ENCODE data around the gene NEMP2.

DNA sequence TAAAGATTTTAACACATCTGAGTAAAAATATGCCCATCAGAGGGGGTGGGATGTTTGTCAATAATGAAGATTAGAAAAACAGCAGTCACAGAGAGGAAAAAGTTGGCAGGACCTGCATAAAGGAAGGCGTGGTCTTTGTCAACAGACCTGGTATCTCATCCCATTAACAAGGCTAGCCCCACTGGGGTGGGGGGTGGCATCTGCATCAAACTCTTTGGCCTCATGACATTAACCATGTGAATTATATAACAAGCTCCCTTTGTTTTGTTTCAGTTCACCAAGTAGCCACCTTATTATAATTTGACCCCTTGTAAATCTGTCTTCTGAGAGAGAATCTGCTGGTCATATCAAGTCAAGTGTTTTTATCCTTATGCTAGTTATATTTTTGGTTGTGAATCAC is 28.8 kb downstream of the NEMP2 start:
- TF ChIP-seq, protein P1, sequence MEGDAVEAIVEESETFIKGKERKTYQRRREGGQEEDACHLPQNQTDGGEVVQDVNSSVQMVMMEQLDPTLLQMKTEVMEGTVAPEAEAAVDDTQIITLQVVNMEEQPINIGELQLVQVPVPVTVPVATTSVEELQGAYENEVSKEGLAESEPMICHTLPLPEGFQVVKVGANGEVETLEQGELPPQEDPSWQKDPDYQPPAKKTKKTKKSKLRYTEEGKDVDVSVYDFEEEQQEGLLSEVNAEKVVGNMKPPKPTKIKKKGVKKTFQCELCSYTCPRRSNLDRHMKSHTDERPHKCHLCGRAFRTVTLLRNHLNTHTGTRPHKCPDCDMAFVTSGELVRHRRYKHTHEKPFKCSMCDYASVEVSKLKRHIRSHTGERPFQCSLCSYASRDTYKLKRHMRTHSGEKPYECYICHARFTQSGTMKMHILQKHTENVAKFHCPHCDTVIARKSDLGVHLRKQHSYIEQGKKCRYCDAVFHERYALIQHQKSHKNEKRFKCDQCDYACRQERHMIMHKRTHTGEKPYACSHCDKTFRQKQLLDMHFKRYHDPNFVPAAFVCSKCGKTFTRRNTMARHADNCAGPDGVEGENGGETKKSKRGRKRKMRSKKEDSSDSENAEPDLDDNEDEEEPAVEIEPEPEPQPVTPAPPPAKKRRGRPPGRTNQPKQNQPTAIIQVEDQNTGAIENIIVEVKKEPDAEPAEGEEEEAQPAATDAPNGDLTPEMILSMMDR (IDR thresholded peaks at IDR 0.05; ENCODE audit: low read depth, low read length, missing input control) = no peak
- TF ChIP-seq GABPA (IDR thresholded peaks at IDR 0.05 in 1 of 2, conservative IDR thresholded peaks at IDR 0.05 in 1 of 2) (no peak), HNF4G (IDR thresholded peaks at IDR 0.05) (no peak), RAD21 (IDR thresholded peaks at IDR 0.05) (no peak)
